ENCODE data around the gene SNAPC1. TPM values are rescaled to one million over a fixed set of nuclear protein-coding genes. Genes with fewer than 3 reads are reported as not detected.
A peak's percentile ranks its signal among the peaks of the same experiment; 100 is the strongest.

SNAPC1 gene
- total and polyA plus RNA-seq, 11 donors: 5.9 to 9.0 (median 6.5) TPM

DNA sequence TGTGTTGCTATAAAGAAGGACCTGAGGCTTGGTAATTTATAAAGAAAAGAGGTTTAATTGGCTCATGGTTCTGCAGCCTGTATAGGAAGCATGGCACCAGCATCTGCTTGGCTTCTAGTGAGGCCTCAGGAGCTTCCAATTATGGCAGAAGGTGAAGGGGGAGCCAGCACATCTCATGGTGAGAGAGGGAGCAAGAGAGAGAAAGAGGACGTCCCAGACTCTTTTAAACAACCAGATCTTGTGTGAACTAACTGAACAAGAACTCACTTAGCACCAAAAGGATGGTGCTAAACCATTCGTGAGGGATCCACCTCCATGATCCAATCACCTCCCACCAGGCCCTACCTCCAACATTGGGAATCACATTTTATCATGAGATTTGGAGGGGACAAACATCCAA, 6.1 kb upstream of the SNAPC1 start:
- 53 to 79% (median 75%) methylated on average over 2 of the region's 2 CpGs for WGBS, 4 donors
- no peaks in the 10 kb centered on the region for H3K36me3 ChIP-seq

DNA sequence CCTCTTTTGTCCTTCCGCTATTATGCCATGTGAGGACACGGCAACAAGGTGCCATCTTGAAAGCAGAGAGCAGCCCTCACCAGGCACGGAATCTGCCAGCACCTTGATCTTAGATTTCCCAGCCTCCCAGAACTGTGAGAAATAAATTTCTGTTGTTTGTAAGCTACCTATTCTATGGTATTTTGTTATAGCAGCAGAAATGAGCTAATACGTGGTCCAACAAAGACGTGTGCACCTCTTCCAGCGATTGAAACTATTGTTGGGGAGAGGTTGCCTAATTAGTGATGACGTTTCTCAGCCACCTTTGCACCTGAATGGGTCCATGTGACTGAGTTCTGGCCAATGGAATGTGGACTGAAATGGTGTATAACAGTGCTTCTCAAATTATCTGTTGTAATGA, 2.3 kb upstream of the SNAPC1 start:
- H3K4me3 ChIP-seq: no peak overlapping the region
- peaks cover 0 to 29% (median 15%) of the 10 kb centered on the region in 12 donors for H3K4me1 ChIP-seq
- intact Hi-C loops (cut with DNase I): loop anchor here in 5 of 10 donors (2.0 to 10.0 kb wide), 4 partner anchors 63 to 295 kb away; partner anchors contain the start of gene HIF1A (in 1 of the 5)
- H3K36me3 ChIP-seq: no peaks in the 10 kb centered on the region
- ATAC-seq (no peak), DNase-seq (no peak)
- H3K27ac ChIP-seq: no peak overlapping the region
- TF ChIP-seq, protein P1, sequence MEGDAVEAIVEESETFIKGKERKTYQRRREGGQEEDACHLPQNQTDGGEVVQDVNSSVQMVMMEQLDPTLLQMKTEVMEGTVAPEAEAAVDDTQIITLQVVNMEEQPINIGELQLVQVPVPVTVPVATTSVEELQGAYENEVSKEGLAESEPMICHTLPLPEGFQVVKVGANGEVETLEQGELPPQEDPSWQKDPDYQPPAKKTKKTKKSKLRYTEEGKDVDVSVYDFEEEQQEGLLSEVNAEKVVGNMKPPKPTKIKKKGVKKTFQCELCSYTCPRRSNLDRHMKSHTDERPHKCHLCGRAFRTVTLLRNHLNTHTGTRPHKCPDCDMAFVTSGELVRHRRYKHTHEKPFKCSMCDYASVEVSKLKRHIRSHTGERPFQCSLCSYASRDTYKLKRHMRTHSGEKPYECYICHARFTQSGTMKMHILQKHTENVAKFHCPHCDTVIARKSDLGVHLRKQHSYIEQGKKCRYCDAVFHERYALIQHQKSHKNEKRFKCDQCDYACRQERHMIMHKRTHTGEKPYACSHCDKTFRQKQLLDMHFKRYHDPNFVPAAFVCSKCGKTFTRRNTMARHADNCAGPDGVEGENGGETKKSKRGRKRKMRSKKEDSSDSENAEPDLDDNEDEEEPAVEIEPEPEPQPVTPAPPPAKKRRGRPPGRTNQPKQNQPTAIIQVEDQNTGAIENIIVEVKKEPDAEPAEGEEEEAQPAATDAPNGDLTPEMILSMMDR (IDR thresholded peaks at IDR 0.05): no peak
- TF ChIP-seq POLR2A (IDR thresholded peaks at IDR 0.05): no peak
- H3K27me3 ChIP-seq: no peaks in the 10 kb centered on the region
- no peaks in the 10 kb centered on the region for H3K9me3 ChIP-seq
- WGBS, 4 donors: 78 to 96% (median 94%) methylated on average over 7 of the region's 7 CpGs

More for the DNA sequence above, 6.1 kb upstream of the SNAPC1 start:
- no peak for ATAC-seq
- Histone ChIP-seq H3K4me3 (no peak overlapping the region), H3K27ac (no peak overlapping the region), H3K9me3 (no peaks in the 10 kb centered on the region), H3K27me3 (no peaks in the 10 kb centered on the region), H3K4me1 (peaks cover 0 to 20% (median 3%) of the 10 kb centered on the region in 12 donors)
- TF ChIP-seq POLR2A (IDR thresholded peaks at IDR 0.05): no peak
- no peak for DNase-seq
- intact Hi-C loops (cut with DNase I): no loop called here

DNA sequence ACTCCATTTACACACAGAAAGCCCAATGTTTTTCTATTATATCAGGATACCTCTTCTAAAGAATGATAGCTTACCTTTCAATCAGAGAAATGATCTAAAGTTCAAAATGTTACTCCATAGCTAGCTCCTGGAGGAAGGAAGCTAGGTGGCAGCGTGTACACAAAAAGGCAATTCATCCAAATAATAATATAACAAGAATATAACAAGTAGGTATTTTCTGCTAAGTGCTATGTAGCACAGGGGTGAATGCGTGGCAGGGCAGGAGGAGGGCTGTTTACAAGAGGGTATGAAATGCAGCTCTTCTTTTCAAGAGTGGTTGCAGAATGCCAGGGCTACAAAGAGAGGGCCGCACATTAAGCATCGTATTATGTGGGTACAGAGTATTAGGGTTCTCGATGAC, 663 bp upstream of the SNAPC1 start:
- Histone ChIP-seq H3K4me3 (peak overlapping the region in 11 of 12 donors; percentile 64 to 90 (median 81)), H3K9me3 (no peaks in the 10 kb centered on the region), H3K36me3 (no peaks in the 10 kb centered on the region), H3K27ac (peak overlapping the region; percentile 78 to 97 (median 93)), H3K27me3 (no peaks in the 10 kb centered on the region), H3K4me1 (peaks cover 0 to 33% (median 18%) of the 10 kb centered on the region in 12 donors)
- 52 to 60% (median 56%) methylated on average over 5 of the region's 5 CpGs for WGBS, 4 donors
- TF ChIP-seq, protein P1 (IDR thresholded peaks at IDR 0.05): no peak
- no peak for TF ChIP-seq POLR2A (IDR thresholded peaks at IDR 0.05)
- ATAC-seq (peak in 3 of 4 donors; percentile 4 to 11 (median 7)), DNase-seq (no peak)
- intact Hi-C loops (cut with DNase I): loop anchor here in 5 of 10 donors (2.0 to 10.0 kb wide), 4 partner anchors 64 to 297 kb away; partner anchors contain the start of gene HIF1A (in 1 of the 5)

DNA sequence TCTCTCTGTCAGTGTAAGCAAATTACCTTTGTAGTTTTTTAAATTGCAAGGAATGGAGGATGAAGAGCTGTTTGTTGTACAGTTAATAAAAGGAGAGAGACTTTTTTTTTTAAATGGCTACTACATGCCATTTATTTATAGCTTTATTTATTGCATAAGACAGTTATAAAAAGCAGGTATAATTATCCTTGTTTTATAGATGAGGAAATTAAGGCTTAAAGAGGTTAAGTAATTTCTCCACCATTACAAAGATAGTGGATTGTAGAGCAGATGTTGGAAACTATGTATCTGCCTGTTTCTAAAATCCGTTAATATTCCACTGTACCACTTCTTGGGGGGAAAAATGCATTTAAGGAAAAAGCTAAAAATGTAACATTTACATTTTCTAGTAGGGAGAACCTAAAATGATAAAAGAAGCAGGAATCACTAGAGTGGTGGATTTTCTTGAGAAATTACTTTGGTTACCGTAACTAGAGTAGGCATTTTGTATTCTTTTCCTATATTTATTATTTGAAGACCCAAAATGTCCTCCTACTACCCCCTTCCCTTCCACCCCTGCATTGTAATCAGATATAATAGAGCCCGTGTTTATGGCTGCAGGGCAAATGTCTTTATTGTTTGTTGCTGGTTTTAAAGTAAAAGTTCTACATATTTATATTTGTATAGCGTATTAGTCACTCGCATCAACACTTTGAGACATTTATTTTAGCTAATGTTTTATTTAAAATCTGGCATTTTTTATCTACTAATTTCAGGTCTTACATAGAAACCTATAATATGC, 2.3 kb downstream of the SNAPC1 start:
- no peak for ATAC-seq
- Histone ChIP-seq H3K9me3 (no peaks in the 10 kb centered on the region), H3K4me3 (peak overlapping the region in 8 of 12 donors; percentile 64 to 90 (median 82)), H3K27ac (peak overlapping the region in 9 of 12 donors; percentile 8 to 97 (median 90)), H3K36me3 (peaks cover 0 to 29% (median 8%) of the 10 kb centered on the region in 9 donors), H3K27me3 (no peaks in the 10 kb centered on the region), H3K4me1 (peaks cover 0 to 46% (median 18%) of the 10 kb centered on the region in 12 donors)
- no peak for DNase-seq
- intact Hi-C loops (cut with DNase I): loop anchor here in 4 of 10 donors (5.0 to 10.0 kb wide), 3 partner anchors 67 to 300 kb away; partner anchors contain the start of gene HIF1A (in 1 of the 4)
- TF ChIP-seq, protein P1 (IDR thresholded peaks at IDR 0.05): no peak
- no peak for TF ChIP-seq POLR2A (IDR thresholded peaks at IDR 0.05)
- 81 to 85% (median 82%) methylated on average over 5 of the region's 5 CpGs for WGBS, 4 donors

Measured in heart left ventricle (tissue), 16 donors.